HG03175 (cell line): ENCODE measurements around the gene MMEL1.
"Not testable (repeated sequence)": the region's sequence is repeated elsewhere in the genome, so short reads cannot be mapped to it uniquely, and the experiment has no call there.

ENCODE experiments used
- ATAC-seq: cut with Tn5 transposase; IDR thresholded peaks from one replicate; pipeline ENCODE4 v1.9.1; 2021; ENCODE audit warnings: mild to moderate bottlenecking, moderate library complexity; ENCODE audit not compliant: unreplicated experiment

The MMEL1 gene

DNA sequence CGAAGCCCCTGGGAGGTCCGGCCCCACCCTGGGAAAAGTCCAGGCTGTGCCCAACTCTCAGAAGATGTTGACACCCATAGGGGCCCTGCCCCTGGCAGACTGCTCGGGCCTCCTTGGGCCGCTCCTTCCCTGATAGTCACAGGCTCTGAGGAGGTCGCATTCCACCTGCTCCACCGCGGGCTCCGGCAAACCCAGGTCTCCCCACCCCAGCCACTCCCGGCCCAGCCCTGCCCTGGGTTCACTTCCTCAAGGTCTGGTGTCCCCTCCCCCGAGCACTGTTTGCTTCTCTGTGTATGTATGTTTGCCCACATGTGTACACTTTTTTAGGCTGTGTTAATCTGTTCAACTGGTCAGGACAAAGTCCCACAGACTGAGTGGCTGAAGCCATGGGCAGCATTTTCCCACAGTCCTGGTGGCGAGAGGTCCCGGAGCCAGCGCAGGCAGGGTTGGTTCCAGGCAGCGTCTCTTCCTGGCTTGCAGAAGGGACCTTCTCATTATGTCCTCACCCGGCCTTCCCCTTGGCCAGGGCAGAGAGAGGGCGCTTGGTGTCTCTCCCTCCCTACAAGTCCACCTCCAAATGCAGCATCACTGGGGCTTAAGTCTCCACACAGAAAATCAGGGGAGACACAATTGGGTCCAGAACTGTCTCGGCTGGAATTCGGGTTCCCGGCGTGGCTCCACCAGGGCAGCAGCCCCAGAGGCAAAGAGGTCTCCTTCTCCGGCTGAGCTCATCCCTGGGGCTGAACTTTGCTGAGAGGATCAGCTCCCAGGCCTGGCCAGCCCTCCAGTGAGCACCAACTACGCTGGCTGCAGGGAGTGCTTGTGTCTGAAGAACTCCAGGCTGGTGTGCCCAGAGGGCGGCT is 56.8 kb downstream of the MMEL1 start:
- ATAC-seq, result no peak

DNA sequence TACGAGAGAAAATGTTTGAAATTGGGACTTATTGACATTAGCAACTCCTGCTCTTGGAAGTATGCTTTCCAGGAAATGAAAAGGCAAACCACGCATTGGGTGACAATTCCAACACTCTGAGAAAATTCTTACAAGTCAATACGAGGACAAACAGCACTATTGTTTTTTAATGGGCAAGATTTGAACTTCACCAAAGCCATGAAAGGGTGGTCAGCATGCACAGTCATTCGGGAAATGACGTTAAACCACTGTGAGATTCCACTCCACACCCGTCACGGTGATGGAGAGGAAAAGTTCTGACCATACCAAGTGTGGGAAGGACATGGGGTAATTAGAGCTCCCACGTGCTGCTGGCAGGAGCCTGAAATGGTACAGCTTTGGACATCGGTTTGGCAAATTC is 58.5 kb downstream of the MMEL1 start:
- ATAC-seq, result no peak

DNA sequence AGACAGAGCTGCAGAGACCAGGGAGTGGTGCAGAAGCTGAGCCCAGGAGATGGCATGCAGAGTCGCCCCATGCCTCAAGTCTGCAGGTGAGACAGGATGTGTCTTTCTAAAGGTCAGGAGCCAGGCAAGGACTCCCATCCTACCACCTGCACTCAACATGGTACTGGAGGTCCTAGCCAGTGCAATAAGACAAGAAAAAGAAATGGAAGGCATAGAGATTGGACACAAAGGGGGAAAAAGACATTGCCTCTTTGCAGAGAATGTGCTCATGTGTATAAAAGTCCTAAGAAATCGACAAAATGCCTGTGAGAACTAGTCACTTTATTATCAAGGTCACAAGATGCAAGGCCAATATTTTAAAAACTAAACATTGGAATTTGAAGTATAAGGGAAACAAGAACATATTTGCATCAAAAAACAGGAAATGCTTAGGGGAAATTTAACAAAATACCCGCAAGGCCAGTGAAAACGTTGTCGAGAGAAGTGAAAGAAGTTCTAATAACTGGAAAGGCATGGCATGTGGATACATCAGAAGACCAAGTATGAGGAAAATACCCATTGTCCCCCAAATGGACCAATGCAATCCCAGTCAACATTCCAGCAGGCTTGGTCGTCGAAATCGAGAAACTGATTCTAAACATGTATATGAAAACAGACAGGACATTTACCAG is 59.4 kb downstream of the MMEL1 start:
- ATAC-seq, result no peak

DNA sequence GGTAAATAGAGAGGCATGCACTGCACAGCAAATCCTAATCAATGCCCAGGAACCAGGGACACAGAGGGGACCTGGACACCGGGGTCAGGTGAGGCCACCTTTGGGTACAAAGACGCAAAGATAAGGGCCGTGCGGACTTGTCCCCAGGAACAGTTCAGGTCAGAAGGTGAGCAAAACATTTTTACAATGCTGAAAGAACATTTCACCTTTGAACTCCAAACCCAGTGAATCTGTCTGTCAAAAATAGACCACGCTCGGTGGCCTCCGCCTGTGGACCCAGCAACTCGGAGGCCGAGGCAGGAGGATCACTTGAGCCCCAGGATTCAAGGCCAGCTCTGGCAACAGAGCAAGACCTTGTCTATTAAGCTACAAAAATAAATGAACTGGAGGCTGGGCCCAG is 61.5 kb downstream of the MMEL1 start:
- ATAC-seq, result no peak

DNA sequence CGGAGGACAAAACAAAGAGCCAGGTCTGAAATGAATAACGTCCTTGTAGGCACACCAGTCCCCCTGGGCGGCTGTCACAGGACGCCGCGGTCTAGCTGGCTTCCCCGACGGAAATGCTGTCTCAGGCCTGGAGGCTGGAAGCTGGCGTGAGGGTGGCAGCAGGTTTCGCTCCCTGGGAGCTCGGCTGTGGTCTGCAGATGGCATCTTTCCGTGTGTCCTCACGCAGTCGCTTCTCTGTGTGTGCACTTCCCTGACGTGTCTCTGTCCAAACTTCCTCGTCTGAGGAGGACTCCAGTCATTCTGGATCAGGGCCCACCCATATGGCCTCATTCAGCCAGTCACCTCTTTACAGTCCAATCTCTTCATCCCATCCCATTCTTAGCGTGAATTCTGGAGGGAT is 62.5 kb downstream of the MMEL1 start:
- no peak for ATAC-seq

DNA sequence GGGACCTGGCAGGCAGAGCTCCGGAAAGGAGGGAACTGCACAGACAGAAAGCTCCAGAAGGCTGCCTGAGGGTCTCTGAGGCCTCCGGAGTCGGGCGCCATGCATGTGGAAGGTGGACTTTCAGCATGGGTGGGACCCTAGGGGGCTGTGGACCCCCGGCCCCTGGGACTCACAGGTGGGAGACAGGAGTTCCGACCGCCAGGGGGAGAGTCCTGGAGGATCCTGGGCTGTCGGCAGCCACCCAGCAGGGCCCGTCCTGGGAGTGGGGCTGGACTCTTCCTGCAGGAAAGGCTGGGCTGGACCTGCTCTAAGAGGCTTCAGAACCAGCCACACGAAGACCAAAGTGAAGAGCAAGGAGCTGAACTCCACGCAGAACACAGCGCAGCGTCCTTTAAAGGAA is 63.1 kb downstream of the MMEL1 start:
- ATAC-seq, result not testable (repeated sequence)

DNA sequence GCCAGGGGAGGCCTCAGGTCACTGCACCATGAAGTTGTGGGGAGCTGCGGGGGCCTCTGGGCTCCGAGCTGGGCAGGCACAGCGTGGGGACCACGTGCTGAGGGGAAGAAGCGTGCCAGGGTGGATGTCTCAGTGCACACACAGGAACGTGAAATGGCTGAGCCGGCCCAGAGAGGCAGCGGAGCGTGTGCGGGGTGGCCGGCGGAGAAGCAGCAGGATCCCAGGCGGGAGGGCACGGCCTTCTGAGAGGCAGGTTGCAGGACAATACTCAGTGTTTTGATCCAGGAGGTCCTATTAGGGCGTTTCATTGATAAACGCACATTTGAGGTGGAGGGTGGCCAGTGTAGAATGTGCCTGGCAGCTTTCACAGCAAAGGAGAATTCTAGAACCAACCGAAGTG is 63.8 kb downstream of the MMEL1 start:
- ATAC-seq, result no peak

DNA sequence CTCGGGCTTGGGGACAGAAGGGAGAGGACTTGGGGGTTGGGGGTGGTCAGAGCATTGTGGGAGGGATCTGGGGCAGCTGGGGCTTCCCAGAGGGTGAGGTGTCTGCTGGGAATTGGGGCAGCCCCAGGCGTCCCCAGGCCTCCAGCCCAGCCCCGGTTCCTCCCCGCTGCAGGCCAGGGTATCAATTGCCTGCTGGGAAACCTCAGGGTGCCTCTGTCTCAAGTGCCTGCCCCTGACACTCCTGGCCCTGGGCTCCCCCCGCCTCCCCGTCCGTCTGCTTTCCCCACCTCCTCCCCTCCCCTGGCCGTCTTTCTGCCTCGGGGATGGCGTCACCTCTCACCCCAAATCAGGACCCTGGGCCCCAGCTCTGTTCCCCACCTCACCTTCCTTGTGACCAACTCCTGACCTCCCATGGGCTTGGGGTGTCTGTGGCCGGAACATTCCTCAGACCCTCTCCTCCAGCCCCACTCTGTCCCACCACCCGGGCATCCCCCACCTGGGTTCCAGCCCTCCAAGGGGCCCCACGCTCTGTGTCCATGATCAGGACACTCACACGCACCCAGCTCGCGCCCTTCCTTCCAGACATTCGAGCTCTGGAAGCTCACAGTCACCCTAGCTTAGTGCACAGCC is 64.5 kb downstream of the MMEL1 start:
- not testable (repeated sequence) for ATAC-seq

DNA sequence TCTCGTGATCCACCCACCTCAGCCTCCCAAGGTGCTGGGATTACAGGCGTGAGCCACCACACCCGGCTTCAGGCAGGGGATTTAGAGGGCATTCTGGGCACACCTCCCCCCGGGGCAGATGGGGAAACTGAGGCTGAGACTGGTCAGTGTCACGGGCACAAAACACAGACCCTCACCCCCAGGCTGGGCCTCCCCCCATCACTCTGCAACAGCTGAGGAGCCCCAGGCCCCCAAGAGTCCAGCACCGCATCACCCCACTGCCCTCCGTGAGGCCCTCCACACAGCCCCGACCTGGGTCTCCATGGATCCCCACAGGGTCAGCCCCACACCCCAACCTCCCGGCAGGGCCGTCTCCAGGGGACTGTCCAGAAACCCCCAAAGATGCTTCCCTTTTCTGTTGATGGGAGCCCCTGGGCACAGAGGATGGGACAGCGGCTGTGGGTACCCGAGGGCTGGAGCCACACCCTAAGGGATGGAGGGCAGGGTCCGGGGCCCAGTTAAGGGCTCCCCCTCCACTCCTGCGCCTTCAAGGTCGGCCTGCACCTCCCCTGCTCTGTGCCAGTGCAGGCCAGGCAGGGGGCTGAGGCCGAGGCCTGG is 65.6 kb downstream of the MMEL1 start:
- no peak for ATAC-seq

DNA sequence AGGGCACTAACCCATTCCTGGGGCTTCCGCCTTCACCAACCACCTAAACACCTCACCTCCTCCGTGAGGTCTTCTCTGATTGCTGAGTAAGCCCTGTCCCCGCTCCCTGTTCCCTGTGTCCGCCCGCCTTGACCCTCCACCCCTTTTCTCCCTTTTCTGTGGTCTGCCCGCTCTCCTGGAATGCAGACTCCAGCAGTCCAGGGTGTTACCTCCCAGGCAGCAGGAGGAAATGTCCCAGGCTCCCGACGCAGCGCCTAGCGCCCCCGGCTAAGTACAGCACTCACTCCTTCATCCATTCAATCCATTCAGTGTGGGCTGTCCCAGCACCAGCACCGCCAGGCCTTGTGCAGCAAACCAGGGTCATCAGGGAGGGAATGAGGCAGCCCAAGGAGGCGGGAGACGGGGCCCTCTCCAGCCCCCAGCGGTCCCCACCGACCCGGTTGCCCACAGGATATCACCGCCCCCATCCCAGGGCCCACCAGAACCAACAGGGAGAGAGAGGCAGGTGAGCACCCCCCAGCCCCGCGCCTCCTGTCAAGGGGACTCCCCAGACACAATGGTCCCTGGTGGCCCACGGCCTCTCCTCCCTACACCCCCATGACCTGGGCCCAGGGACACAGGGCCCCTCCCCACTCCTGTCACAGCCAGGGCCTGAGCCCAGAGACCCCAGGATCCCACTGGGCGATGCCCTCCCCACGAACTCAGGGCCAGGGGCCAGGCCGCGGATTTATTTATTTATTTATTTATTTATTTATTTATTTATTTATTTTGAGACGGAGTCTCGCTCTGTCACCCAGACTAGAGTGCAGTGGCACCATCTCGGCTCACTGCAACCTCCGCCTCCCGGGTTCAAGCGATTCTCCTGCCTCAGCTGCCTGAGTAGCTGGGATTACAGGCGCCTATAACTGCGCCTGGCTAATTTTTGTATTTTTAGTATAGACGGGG is 66.4 kb downstream of the MMEL1 start:
- ATAC-seq, result no peak

DNA sequence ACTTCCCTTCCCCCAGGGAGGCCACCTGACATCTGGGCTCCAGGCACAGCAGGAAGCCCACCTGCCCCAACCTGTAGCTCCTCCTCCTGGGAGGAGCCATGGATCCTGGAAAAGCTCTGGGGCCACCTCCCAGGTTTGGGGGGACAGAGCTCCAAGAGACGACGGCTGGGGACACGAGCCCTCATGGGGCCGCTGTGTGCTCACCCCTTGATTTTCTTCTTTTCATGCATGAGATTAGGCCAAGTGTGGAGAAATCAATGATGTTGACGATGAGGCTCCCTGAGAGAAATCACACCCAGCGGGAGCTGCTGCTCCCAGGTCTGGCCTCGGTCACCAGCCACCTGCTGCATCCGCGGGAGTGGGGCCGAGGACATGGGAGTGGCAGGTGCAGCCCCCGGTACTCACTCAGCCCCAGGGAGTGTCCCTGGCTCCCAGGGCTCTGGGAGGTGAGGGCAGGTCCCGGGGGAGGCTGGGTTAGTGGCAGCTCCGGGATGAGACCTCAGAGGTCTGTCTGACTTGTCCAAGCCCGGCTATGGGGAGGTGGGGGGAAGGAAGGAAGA is 67.9 kb downstream of the MMEL1 start:
- no peak for ATAC-seq

DNA sequence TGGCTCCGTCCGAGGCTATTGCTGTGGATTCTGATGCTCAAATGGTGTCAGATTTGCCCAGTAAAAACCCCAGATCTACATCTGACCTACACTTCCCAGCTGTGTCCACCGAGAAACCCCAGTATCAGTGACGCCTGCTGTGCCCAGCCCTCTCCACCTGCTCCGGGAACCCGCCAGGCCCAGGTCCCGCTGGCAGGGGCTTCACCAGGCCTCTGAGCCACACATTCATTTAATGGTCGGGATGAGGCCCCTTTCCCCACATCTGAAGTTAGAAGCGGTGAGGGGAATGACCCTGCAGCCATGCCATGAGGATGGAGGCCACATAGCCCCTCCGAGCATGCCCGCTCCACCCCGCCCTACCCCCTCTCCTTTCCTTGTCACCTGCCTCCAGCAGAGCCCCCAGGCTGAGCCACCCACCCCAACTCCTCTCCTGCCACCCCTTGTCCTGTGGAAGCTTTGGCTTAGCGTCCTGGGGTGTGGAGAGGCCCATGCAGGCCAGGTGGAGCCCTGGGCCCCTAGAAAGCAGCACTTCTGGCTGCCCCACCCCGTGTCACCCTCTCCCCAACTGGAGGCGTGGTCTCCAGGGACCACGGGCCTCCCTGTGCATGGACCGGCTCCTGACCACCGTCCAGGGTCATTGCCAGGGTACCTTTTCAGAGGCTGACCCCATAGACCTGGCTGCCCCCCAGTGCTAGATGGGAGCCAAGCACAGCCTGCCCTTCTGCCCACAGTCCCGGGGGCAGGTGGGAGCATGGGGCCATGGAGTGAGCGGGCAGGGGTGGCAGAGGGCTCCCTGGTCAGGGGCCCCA is 68.6 kb downstream of the MMEL1 start:
- no peak for ATAC-seq

DNA sequence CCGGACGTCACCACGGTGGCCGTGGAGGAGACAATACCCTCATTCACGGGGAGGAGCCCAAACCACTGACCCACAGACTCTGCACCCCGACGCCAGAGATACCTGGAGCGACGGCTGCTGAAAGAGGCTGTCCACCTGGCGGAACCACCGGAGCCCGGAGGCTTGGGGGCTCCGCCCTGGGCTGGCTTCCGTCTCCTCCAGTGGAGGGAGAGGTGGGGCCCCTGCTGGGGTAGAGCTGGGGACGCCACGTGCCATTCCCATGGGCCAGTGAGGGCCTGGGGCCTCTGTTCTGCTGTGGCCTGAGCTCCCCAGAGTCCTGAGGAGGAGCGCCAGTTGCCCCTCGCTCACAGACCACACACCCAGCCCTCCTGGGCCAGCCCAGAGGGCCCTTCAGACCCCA is 69.6 kb downstream of the MMEL1 start:
- ATAC-seq, result no peak

DNA sequence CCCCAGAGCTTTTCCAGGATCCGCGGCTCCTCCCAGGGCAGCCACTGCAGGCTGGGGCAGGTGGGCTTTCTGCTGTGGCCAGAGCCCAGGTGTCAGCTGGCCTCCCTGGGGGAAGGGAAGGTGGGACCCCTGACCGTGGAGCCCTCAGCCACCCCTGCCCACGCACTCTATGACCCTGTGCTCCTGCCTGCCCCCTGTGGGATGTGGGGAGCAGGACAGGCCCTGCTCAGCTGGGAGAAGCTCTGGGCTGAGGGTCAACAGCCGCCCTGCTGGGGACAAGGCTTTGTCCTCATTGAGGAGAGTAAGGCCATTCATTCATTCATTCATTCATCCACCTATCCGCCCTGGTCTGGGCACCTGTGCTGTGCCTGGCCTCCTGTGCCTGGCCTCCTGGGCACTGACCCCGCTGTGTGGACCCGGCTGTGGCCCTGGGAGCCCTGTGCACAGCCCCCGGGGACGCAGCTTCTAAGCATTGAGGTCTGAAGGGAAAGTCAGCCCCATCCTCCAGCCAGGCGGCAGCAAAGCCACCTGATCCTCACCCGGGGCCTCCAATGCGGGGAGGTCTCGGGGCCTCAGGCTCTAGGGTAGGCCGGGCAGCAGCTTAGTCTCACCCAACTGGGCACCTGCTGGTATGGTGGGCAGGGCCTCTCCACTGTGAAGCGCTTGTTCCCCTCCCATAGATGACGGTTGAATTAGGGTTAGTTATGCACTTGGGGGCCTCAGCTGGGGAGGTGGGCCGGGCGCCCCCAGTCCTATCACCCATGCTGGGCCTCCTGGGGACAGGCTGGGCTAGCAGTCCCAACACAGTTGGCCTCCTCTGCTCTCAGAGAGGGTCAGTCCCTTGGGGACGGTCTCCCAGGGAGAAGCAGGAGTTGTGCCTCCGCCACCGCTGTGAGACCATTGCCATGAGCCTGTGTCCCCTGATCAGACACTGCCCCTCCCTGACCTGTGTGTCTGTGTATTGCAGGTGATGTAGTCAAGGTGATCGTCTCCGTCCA is 70.6 kb downstream of the MMEL1 start:
- ATAC-seq, result no peak

DNA sequence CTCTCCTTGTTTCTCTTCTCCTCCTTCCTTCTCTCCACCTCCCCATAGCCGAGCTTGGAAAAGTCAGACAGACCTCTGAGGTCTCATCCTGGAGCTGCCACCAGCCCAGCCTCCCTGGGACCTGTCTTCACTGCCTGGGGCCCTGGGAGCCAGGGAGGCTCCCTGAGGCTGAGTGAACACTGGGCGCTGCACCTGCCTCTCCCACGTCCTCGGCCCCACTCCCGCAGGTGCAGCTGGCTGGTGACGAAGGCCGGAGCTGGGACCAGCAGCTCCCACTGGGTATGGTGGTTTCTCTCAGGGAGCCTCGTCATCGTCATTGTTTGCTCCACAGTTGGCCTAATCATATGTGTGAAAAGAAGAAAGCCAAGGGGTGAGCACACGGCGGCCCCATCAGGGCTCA is 71.4 kb downstream of the MMEL1 start:
- ATAC-seq, result no peak

DNA sequence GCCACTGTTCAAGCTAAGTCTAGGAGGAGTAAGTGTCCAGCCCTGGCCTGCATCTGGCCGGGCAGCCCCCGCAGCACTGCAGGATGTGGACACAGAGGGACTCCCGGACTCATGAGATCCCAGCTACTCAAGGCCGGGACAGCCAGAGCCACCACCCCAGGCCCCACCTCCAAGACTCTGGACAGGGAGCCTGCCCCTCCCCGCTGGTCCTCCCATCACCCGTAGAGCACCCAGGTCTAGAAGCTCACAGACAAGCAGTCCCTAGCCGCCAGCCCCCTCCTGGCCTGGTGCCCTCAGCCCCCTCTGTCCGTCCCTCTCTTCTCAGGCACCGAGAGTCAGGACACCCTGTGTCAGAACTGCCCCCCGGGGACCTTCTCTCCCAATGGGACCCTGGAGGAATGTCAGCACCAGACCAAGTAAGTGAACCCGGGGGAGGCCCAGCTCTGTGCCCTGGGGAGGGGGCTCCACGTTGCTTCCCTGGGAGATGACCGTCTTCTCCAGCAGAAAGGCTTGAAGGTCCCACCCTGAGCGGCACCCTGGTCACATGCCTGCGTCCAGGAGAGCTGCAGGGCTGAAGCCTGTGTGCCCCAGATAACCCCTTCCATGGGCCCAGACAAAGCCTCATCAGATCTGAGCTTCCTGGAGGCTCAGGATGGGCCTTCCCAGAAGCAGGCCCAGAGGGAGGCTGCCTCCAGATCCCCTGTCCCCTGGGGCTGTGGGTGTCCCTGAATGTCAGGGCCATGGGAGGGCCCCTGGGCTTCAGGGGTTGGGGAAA is 72.3 kb downstream of the MMEL1 start:
- ATAC-seq, result no peak

DNA sequence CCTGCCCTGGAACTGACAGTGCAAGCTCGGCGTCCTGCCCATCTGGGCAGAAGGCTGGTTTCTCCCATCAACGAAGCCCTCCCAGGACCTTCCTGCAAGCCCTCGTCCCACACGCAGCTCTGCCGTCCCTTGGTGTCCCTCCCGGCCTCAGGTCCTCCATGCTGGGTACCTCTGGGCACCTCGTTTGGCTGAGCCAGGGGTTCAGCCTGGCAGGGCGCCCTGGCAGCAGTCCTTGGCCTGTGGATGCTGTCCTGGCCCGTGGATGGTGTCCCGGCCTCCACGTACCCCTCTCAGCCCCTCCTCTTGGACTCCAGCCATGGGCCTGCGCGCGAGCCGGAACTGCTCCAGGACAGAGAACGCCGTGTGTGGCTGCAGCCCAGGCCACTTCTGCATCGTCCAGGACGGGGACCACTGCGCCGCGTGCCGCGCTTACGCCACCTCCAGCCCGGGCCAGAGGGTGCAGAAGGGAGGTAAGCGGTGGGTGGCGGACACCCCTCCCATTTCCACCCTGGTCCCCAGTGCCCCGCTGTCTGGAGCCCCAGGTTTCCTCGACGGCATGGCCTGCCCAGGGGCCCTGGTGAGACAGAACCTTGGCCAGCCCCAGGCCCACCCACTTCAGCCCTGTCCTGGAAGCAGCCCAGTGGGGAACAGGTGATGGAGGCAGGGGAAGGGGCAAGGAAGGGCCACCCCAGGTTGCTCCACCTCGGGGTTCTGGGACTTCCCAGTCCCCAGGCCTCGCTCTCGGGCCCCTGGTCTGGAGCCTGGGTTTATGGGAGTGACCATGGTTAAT is 73.1 kb downstream of the MMEL1 start:
- no peak for ATAC-seq
